Ovary (tissue), 3 donors: ENCODE measurements around the gene IFIT1.
"Not testable (repeated sequence)": the region's sequence is repeated elsewhere in the genome, so short reads cannot be mapped to it uniquely, and the experiment has no call there.

ENCODE experiments used
- POLR2A ChIP-seq: fragments of 450-650 bp; IDR thresholded peaks from one replicate; pipeline ENCODE4 v1.6.1; 2017; ENCODE audit warnings: antibody characterized with exemption, mild to moderate bottlenecking, moderate library complexity
- TF ChIP-seq, protein P1 (sequence below), 3 donors: fragments of 450-650 bp in 2 of 3; fragments of 200-600 bp in 1 of 3; IDR thresholded peaks; one replicate each; pipeline versions ENCODE4 v1.5.1 to v1.8.0; 2016 to 2022; ENCODE audit warnings: antibody characterized with exemption in 3 of 3, mild to moderate bottlenecking in 1 of 3
- donor health status: DM: no; HTN: no; CAD: no.

DNA sequence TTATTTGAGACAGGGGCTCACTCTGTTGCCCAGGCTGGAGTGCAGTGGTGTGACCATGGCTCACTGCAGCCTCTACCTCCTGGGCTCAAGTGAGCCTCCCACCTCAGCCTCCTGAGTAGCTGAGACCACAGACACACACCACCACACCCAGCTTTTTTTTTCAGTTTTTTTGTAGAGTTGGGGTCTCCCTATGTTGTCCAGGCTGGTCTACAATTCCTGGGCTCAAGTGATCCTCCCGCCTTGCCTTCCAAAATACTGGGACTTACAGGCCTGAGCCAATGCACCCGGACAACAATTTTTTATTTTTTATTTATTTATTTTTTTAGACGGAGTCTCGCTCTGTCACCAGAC lies 1.2 kb upstream of the IFIT1 start:
- TF ChIP-seq, protein P1, sequence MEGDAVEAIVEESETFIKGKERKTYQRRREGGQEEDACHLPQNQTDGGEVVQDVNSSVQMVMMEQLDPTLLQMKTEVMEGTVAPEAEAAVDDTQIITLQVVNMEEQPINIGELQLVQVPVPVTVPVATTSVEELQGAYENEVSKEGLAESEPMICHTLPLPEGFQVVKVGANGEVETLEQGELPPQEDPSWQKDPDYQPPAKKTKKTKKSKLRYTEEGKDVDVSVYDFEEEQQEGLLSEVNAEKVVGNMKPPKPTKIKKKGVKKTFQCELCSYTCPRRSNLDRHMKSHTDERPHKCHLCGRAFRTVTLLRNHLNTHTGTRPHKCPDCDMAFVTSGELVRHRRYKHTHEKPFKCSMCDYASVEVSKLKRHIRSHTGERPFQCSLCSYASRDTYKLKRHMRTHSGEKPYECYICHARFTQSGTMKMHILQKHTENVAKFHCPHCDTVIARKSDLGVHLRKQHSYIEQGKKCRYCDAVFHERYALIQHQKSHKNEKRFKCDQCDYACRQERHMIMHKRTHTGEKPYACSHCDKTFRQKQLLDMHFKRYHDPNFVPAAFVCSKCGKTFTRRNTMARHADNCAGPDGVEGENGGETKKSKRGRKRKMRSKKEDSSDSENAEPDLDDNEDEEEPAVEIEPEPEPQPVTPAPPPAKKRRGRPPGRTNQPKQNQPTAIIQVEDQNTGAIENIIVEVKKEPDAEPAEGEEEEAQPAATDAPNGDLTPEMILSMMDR (IDR thresholded peaks at IDR 0.05): not testable (repeated sequence)
- not testable (repeated sequence) for TF ChIP-seq POLR2A
